ENCODE results near the gene SYN1. TPM values are rescaled to one million over a fixed set of nuclear protein-coding genes. Genes with fewer than 3 reads are reported as not detected.
"Not testable (repeated sequence)": the region's sequence is repeated elsewhere in the genome, so short reads cannot be mapped to it uniquely, and the experiment has no call there.

Gene SYN1
- total RNA-seq, 1 donor from 2014 or later: 0.44 TPM

DNA sequence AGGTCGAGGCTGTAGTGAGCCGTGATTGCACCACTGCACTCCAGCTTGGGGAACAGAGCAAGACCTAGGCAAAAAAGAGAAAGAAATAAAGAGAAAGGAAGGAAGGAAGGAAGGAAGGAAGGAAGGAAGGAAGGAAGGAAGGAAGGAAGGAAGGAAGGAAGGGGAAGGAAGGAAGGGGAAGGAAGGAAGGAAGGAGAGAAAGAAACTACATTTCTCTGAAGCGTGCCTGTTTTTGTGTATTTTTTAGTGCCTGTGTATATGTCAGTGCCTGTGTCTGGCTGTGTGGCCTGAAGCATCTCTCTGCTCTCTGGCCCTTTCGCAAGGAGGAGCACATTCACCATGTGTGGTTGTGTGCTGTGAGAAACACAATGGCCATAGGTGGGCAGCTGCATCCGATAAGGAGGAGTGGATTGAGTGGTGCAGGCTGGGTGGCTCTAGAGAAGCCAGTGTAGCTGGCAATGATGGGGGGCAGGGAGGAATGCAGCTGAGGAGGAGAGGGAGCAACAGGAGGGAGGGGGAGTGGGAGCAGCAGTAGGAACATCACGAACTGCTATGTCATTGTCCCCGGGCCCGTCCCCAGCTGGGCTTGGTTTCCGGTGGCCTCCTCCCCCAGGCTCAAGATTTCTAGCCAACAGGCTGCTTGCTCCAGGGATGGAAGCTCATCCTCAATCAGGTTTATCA lies 11.4 kb downstream of the SYN1 start:
- ATAC-seq (no peak), DNase-seq (no peak)
- Histone ChIP-seq H3K27ac (no peak overlapping the region), H3K27me3 (ENCODE audit: low read depth) (no peaks in the 10 kb centered on the region), H3K9me3 (no peaks in the 10 kb centered on the region), H3K4me1 (no peaks in the 10 kb centered on the region), H3K36me3 (no peaks in the 10 kb centered on the region), H3K4me3 (no peak overlapping the region)
- intact Hi-C loops (cut with DNase I): no loop called here
- TF ChIP-seq, protein P1, sequence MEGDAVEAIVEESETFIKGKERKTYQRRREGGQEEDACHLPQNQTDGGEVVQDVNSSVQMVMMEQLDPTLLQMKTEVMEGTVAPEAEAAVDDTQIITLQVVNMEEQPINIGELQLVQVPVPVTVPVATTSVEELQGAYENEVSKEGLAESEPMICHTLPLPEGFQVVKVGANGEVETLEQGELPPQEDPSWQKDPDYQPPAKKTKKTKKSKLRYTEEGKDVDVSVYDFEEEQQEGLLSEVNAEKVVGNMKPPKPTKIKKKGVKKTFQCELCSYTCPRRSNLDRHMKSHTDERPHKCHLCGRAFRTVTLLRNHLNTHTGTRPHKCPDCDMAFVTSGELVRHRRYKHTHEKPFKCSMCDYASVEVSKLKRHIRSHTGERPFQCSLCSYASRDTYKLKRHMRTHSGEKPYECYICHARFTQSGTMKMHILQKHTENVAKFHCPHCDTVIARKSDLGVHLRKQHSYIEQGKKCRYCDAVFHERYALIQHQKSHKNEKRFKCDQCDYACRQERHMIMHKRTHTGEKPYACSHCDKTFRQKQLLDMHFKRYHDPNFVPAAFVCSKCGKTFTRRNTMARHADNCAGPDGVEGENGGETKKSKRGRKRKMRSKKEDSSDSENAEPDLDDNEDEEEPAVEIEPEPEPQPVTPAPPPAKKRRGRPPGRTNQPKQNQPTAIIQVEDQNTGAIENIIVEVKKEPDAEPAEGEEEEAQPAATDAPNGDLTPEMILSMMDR (IDR thresholded peaks at IDR 0.05): no peak

GRCh38 chrX:47607091-47607490 lies 12.6 kb downstream of the SYN1 start:
- H3K27ac ChIP-seq: no peak overlapping the region
- H3K4me3 ChIP-seq: no peak overlapping the region
- ATAC-seq (no peak), DNase-seq (no peak)
- H3K27me3 ChIP-seq (ENCODE audit: low read depth): no peaks in the 10 kb centered on the region
- TF ChIP-seq, protein P1 (IDR thresholded peaks at IDR 0.05): no peak
- no peaks in the 10 kb centered on the region for H3K4me1 ChIP-seq
- H3K36me3 ChIP-seq: no peaks in the 10 kb centered on the region
- no peaks in the 10 kb centered on the region for H3K9me3 ChIP-seq
- intact Hi-C loops (cut with DNase I): no loop called here

GRCh38 chrX:47605024-47605423 lies 14.6 kb downstream of the SYN1 start:
- no peaks in the 10 kb centered on the region for H3K36me3 ChIP-seq
- H3K4me1 ChIP-seq: no peaks in the 10 kb centered on the region
- no peaks in the 10 kb centered on the region for H3K27me3 ChIP-seq (ENCODE audit: low read depth)
- TF ChIP-seq, protein P1 (IDR thresholded peaks at IDR 0.05): no peak
- H3K9me3 ChIP-seq: no peaks in the 10 kb centered on the region
- intact Hi-C loops (cut with DNase I): no loop called here
- H3K27ac ChIP-seq: no peak overlapping the region
- no peak overlapping the region for H3K4me3 ChIP-seq
- no peak for ATAC-seq
- DNase-seq: no peak

DNA sequence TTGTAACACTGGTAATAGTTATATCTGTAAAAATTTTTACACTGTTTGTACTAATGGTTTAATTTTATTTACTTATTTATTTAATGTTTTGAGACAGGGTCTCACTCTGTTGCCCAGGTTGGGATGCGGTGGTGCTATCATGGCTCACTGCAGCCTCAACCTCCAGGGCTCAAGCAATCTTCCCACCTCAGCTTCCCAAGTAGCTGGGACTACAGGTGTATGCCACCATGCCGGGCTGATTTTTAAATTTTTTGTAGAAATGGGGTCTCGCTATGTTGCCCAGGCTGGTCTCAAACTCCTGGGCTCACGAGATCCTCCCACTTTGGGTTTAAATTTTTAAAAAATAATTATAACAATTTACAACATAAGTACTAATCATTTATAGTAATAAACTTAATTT lies 16.5 kb downstream of the SYN1 start:
- H3K4me3 ChIP-seq; H3K27me3 ChIP-seq (ENCODE audit: low read depth); H3K27ac ChIP-seq; H3K9me3 ChIP-seq; H3K36me3 ChIP-seq; H3K4me1 ChIP-seq; ATAC-seq; DNase-seq; intact Hi-C loops (cut with DNase I): not testable (repeated sequence)

DNA sequence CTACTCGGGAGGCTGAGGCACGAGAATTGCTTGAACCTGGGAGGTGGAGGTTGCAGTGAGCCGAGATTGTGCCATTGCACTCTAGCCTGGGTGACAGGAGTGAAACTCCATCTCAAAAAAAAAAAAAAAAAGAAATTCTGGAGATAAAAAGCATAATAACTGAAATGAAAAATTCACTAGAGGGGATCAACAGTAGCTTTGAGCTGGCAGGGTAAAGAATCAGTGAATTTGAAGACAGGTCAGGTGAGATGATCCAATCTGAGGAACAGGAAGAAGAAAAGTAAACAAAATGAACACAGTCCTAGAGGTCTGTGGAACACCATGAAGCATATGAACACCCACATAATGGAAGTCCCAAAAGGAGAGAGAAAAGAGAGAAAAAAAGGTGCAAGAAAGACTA lies 22.4 kb downstream of the SYN1 start:
- Histone ChIP-seq H3K36me3 (no peaks in the 10 kb centered on the region), H3K4me1 (no peaks in the 10 kb centered on the region), H3K9me3 (no peaks in the 10 kb centered on the region), H3K27me3 (ENCODE audit: low read depth) (no peaks in the 10 kb centered on the region), H3K27ac (no peak overlapping the region), H3K4me3 (no peak overlapping the region)
- ATAC-seq: no peak
- TF ChIP-seq, protein P1 (IDR thresholded peaks at IDR 0.05): no peak
- intact Hi-C loops (cut with DNase I): no loop called here
- DNase-seq: no peak

- no peaks in the 10 kb centered on the region for H3K4me1 ChIP-seq
- no peaks in the 10 kb centered on the region for H3K27me3 ChIP-seq (ENCODE audit: low read depth)
- no peaks in the 10 kb centered on the region for H3K36me3 ChIP-seq
- H3K27ac ChIP-seq: no peak overlapping the region
- DNase-seq: no peak
- H3K9me3 ChIP-seq: no peaks in the 10 kb centered on the region
- H3K4me3 ChIP-seq: no peak overlapping the region
- intact Hi-C loops (cut with DNase I): no loop called here
- TF ChIP-seq, protein P1 (IDR thresholded peaks at IDR 0.05): no peak
- no peak for ATAC-seq
Measured at GRCh38 chrX:47596256-47596655, 23.4 kb downstream of the SYN1 start.
